GM12891 (cell line): ENCODE data around the gene EPX.

ENCODE experiments used
- DNase-seq: peaks from one replicate; pipeline ENCODE4 v3.0.0; 2011; ENCODE audit warnings: low spot score; ENCODE audit not compliant: insufficient read length
- FAIRE-seq: peaks from 2 replicates; lab custom pipeline; 2011; peaks lifted over from hg19 to GRCh38; lab: Jason Lieb, UNC
- PAX5 ChIP-seq: IDR thresholded peaks from 2 replicates; pipeline ENCODE4 v1.6.1; 2011; ENCODE audit warnings: low read length, moderate library complexity, mild to moderate bottlenecking; ENCODE audit not compliant: insufficient read depth, severe bottlenecking
- POLR2A ChIP-seq: IDR thresholded peaks from 2 replicates; pipeline ENCODE4 v1.6.1; 2011; ENCODE audit warnings: low read depth, low read length, control low read depth
- POLR2AphosphoS5 ChIP-seq: IDR thresholded peaks from 2 replicates; pipeline ENCODE4 v1.6.1; 2011; ENCODE audit warnings: low read depth, low read length, control low read depth
- POU2F2 ChIP-seq: IDR thresholded peaks from 2 replicates; pipeline ENCODE4 v1.6.1; 2011; ENCODE audit warnings: low read depth, mild to moderate bottlenecking, control low read depth, low read length, moderate library complexity
- SPI1 ChIP-seq: IDR thresholded peaks from 2 replicates; pipeline ENCODE4 v1.6.1; 2011; ENCODE audit warnings: low read depth, low read length, control low read depth
- TAF1 ChIP-seq: IDR thresholded peaks from 2 replicates; pipeline ENCODE4 v1.6.1; 2011; ENCODE audit warnings: low read depth, low read length, control low read depth

The EPX gene

GRCh38 chr17:58200024-58200633 is 7.6 kb downstream of the EPX start:
- FAIRE-seq (peak; percentile 77), DNase-seq (peak; percentile 57)
- TF ChIP-seq TAF1 (no peak), POU2F2 (no peak), SPI1 (no peak), POLR2A (no peak), PAX5 (no peak), POLR2AphosphoS5 (no peak)

GRCh38 chr17:58202859-58203258 is 10.3 kb downstream of the EPX start:
- FAIRE-seq (no peak), DNase-seq (no peak)
- no peak for TF ChIP-seq POLR2A
- TF ChIP-seq POU2F2, result no peak
- TF ChIP-seq TAF1, result no peak

- DNase-seq (no peak), FAIRE-seq (no peak)
- no peak for TF ChIP-seq SPI1
- TF ChIP-seq PAX5, result no peak
These were observed 12.3 kb downstream of the EPX start for GRCh38 chr17:58204796-58205195.

- FAIRE-seq (no peak), DNase-seq (no peak)
- TF ChIP-seq PAX5 (no peak), TAF1 (no peak), POU2F2 (no peak), SPI1 (no peak), POLR2A (no peak), POLR2AphosphoS5 (no peak)
These were observed 13.4 kb downstream of the EPX start for GRCh38 chr17:58205936-58206335.

GRCh38 chr17:58207451-58207850 is 14.9 kb downstream of the EPX start:
- no peak for DNase-seq
- FAIRE-seq, result no peak

GRCh38 chr17:58208344-58208743 is 15.8 kb downstream of the EPX start:
- FAIRE-seq (no peak), DNase-seq (no peak)
- TF ChIP-seq TAF1 (no peak), POLR2A (no peak), PAX5 (no peak), SPI1 (no peak), POU2F2 (no peak), POLR2AphosphoS5 (no peak)

More at GRCh38 chr17:58207451-58207850, 14.9 kb downstream of the EPX start:
- TF ChIP-seq PAX5, result no peak

GRCh38 chr17:58210922-58211321 is 18.4 kb downstream of the EPX start:
- DNase-seq (no peak), FAIRE-seq (no peak)
- TF ChIP-seq PAX5 (no peak), POLR2AphosphoS5 (no peak), POLR2A (no peak), POU2F2 (no peak), TAF1 (no peak), SPI1 (no peak)

GRCh38 chr17:58215685-58216084 is 23.2 kb downstream of the EPX start:
- no peak for TF ChIP-seq TAF1
- no peak for TF ChIP-seq SPI1
- TF ChIP-seq POLR2A, result no peak
- no peak for TF ChIP-seq POLR2AphosphoS5
- TF ChIP-seq PAX5, result no peak
- no peak for TF ChIP-seq POU2F2
- no peak for DNase-seq
- FAIRE-seq, result no peak

- TF ChIP-seq SPI1, result no peak
- TF ChIP-seq POU2F2, result no peak
- no peak for TF ChIP-seq POLR2AphosphoS5
- TF ChIP-seq TAF1, result no peak
- no peak for TF ChIP-seq PAX5
- no peak for TF ChIP-seq POLR2A
- DNase-seq, result no peak
These were observed 25.2 kb downstream of the EPX start for GRCh38 chr17:58217766-58218165.

GRCh38 chr17:58219007-58219788 is 26.7 kb downstream of the EPX start, which contains the start of gene MKS1:
Gene MKS1, minus strand, starts transcription at chr17:58219255. Its CDS starts 25 bp downstream, at chr17:58219230.
- TF ChIP-seq SPI1 (no peak), PAX5 (peak; percentile 100), POLR2A (peak; percentile 81), POLR2AphosphoS5 (peak; percentile 77), POU2F2 (no peak), TAF1 (peak; percentile 83)
- DNase-seq, result peak; percentile 96
- peak; percentile 99 for FAIRE-seq

More at GRCh38 chr17:58217766-58218165, 25.2 kb downstream of the EPX start:
- FAIRE-seq, result no peak
